Measurements from ENCODE around the gene PRKG1. TPM values are rescaled to one million over a fixed set of nuclear protein-coding genes. Genes with fewer than 3 reads are reported as not detected.

Gene PRKG1
- total RNA-seq, 1 experiment from 2014 or later, result 16.5 TPM

- TF ChIP-seq NFE2L1 (CRISPR knock-in tag; IDR thresholded peaks at IDR 0.05), result no peak
- TF ChIP-seq JAZF1 (CRISPR knock-in tag; IDR thresholded peaks at IDR 0.05), result no peak
- TF ChIP-seq, protein P1, sequence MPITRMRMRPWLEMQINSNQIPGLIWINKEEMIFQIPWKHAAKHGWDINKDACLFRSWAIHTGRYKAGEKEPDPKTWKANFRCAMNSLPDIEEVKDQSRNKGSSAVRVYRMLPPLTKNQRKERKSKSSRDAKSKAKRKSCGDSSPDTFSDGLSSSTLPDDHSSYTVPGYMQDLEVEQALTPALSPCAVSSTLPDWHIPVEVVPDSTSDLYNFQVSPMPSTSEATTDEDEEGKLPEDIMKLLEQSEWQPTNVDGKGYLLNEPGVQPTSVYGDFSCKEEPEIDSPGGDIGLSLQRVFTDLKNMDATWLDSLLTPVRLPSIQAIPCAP (CRISPR knock-in tag; IDR thresholded peaks at IDR 0.05), result no peak
Observed at GRCh38 chr10:52318136-52318701, 1243.9 kb downstream of the PRKG1 start (continued).

DNA sequence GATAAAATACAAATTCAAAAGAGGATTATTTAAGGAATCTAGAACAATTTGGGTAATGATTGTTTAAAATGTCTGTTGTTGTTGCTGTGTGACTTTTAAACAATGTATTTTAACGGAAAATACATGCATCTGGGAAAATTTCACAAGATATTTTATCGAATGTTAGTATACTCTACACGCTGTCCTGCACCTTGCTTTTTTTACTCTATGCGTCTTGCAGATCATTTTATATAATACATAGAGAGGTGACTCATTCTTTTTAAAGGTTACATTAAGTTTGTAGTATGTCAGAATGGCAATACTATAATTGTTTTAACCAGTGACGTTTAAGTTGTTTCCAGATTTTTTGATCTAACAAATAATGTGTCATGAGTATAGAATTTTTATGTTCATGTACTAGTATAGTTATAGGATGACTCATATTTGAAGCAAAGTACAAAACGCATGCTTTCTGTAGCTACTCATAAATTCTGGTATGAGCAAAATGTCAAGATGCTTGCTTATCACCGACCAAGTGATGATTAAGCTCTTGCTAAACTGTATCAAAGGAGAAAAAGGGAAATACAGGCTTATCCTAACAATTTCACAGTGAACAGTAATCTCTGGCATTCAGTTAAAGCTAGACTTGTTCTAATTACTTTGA, 1244.7 kb downstream of the PRKG1 start:
- H3K27me3 Mint-ChIP-seq (ENCODE audit: low read depth), result peaks cover 47% of the 10 kb centered on the region
- POLR2A ChIA-PET, result no interaction called here
- H3K27ac Mint-ChIP-seq, result no peak overlapping the region
- peaks cover 6% of the 10 kb centered on the region for H3K4me1 Mint-ChIP-seq
- DNase-seq (ENCODE audit: low spot score), result no peak
- ATAC-seq, result no peak
- H3K4me3 Mint-ChIP-seq, result no peak overlapping the region
- no peaks in the 10 kb centered on the region for H3K36me3 Mint-ChIP-seq
- TF ChIP-seq, protein P1 (CRISPR knock-in tag; IDR thresholded peaks at IDR 0.05), result no peak
- TF ChIP-seq ZMAT4 (CRISPR knock-in tag; IDR thresholded peaks at IDR 0.05) (no peak), NR2C2 (CRISPR knock-in tag; IDR thresholded peaks at IDR 0.05) (no peak), ELF4 (CRISPR knock-in tag; IDR thresholded peaks at IDR 0.05; ENCODE audit: low read depth) (no peak), NFYB (CRISPR knock-in tag; conservative IDR thresholded peaks at IDR 0.05; ENCODE audit: low read depth) (no peak), OVOL2 (CRISPR knock-in tag; IDR thresholded peaks at IDR 0.05; ENCODE audit: borderline replicate concordance) (no peak), E2F5 (CRISPR knock-in tag; IDR thresholded peaks at IDR 0.05) (no peak), GRHL2 (CRISPR knock-in tag; IDR thresholded peaks at IDR 0.05; ENCODE audit: insufficient replicate concordance, severe bottlenecking) (no peak), PRRX2 (CRISPR knock-in tag; IDR thresholded peaks at IDR 0.05) (no peak)
- TF ChIP-seq, protein P2, sequence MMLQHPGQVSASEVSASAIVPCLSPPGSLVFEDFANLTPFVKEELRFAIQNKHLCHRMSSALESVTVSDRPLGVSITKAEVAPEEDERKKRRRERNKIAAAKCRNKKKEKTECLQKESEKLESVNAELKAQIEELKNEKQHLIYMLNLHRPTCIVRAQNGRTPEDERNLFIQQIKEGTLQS (CRISPR knock-in tag; conservative IDR thresholded peaks at IDR 0.05), result no peak
- CTCF ChIA-PET, result no interaction called here
- H3K9me3 Mint-ChIP-seq, result no peaks in the 10 kb centered on the region

- CTCF ChIA-PET, result no interaction called here
- H3K4me3 Mint-ChIP-seq, result no peak overlapping the region
- H3K4me1 Mint-ChIP-seq, result 0 out of 2 replicates have a peak, but pooled peaks cover under 1% of the 10 kb centered on the region
- DNase-seq (ENCODE audit: low spot score), result no peak
- no peak for ATAC-seq
- H3K36me3 Mint-ChIP-seq, result no peaks in the 10 kb centered on the region
- no peak overlapping the region for H3K27ac Mint-ChIP-seq
- H3K9me3 Mint-ChIP-seq, result no peaks in the 10 kb centered on the region
- POLR2A ChIA-PET, result no interaction called here
- peaks cover 37% of the 10 kb centered on the region for H3K27me3 Mint-ChIP-seq (ENCODE audit: low read depth)
- TF ChIP-seq, protein P3, sequence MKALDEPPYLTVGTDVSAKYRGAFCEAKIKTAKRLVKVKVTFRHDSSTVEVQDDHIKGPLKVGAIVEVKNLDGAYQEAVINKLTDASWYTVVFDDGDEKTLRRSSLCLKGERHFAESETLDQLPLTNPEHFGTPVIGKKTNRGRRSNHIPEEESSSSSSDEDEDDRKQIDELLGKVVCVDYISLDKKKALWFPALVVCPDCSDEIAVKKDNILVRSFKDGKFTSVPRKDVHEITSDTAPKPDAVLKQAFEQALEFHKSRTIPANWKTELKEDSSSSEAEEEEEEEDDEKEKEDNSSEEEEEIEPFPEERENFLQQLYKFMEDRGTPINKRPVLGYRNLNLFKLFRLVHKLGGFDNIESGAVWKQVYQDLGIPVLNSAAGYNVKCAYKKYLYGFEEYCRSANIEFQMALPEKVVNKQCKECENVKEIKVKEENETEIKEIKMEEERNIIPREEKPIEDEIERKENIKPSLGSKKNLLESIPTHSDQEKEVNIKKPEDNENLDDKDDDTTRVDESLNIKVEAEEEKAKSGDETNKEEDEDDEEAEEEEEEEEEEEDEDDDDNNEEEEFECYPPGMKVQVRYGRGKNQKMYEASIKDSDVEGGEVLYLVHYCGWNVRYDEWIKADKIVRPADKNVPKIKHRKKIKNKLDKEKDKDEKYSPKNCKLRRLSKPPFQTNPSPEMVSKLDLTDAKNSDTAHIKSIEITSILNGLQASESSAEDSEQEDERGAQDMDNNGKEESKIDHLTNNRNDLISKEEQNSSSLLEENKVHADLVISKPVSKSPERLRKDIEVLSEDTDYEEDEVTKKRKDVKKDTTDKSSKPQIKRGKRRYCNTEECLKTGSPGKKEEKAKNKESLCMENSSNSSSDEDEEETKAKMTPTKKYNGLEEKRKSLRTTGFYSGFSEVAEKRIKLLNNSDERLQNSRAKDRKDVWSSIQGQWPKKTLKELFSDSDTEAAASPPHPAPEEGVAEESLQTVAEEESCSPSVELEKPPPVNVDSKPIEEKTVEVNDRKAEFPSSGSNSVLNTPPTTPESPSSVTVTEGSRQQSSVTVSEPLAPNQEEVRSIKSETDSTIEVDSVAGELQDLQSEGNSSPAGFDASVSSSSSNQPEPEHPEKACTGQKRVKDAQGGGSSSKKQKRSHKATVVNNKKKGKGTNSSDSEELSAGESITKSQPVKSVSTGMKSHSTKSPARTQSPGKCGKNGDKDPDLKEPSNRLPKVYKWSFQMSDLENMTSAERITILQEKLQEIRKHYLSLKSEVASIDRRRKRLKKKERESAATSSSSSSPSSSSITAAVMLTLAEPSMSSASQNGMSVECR (CRISPR knock-in tag; IDR thresholded peaks at IDR 0.05; ENCODE audit: borderline replicate concordance), result no peak
- TF ChIP-seq ZSCAN18 (CRISPR knock-in tag; IDR thresholded peaks at IDR 0.05) (no peak), ESRRA (CRISPR knock-in tag; IDR thresholded peaks at IDR 0.05; ENCODE audit: borderline replicate concordance) (no peak), MAX (CRISPR knock-in tag; IDR thresholded peaks at IDR 0.05) (no peak), SMAD3 (CRISPR knock-in tag; IDR thresholded peaks at IDR 0.05; ENCODE audit: borderline replicate concordance) (no peak), SMAD4 (CRISPR knock-in tag; IDR thresholded peaks at IDR 0.05) (no peak), NR1H2 (CRISPR knock-in tag; IDR thresholded peaks at IDR 0.05) (no peak), ATF1 (CRISPR knock-in tag; IDR thresholded peaks at IDR 0.05) (no peak)
Observed at GRCh38 chr10:52319926-52320325, 1245.6 kb downstream of the PRKG1 start.

Data from WTC11 (cell line).